ENCODE measurements around the gene CCNE1.

The CCNE1 gene

DNA sequence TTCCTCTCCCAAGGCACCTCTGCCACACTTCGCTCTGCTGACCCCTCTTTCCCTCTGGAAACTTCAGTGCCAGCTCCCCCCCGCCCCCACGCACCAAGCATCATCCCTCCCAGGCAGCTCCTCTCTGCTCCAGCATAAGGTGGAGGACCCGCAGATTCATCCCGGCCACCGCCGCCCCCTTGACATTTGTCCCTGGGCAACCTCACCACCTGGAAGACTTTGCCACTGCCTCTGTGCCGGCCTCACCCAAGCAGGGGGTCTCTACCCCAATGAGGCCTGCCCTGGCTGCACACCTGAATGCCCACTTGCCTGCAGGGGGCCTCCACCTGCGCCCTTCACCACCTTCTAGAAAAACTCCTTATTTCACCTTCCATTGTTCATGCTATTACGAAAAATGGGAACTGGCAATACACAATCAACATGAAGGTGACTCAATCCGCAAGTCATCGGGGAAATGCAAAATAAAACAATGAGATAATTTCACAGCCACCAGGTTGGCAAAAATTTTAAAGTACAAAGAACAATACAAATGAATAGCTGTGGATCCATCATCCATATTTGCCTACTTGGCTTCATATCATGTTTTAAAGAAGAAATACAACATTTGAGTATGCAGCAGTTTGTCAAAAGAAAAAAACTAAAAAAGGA, 21.9 kb downstream of the CCNE1 start:
- Histone ChIP-seq H3K36me3 (ENCODE audit: control insufficient read depth in 2 of 2, insufficient read depth in 2 of 2, low read length in 2 of 2) (no peaks in the 10 kb centered on the region), H3K27ac (ENCODE audit: low read depth in 2 of 2, low read length in 2 of 2) (no peak overlapping the region), H3K4me3 (ENCODE audit: low read length in 2 of 2) (no peak overlapping the region), H3K4me1 (ENCODE audit: control insufficient read depth in 2 of 2, insufficient read depth in 2 of 2, low read length in 2 of 2) (peaks cover 0 to 4% of the 10 kb centered on the region in 2 donors), H3K9me3 (ENCODE audit: control insufficient read depth in 2 of 2, low read length in 2 of 2) (no peaks in the 10 kb centered on the region), H3K9ac (ENCODE audit: low read depth in 1 of 2, low read length in 2 of 2) (no peak overlapping the region), H3K27me3 (ENCODE audit: control insufficient read depth in 2 of 2, insufficient read depth in 2 of 2, low read length in 2 of 2) (peaks cover 0 to 3% of the 10 kb centered on the region in 2 donors)

DNA sequence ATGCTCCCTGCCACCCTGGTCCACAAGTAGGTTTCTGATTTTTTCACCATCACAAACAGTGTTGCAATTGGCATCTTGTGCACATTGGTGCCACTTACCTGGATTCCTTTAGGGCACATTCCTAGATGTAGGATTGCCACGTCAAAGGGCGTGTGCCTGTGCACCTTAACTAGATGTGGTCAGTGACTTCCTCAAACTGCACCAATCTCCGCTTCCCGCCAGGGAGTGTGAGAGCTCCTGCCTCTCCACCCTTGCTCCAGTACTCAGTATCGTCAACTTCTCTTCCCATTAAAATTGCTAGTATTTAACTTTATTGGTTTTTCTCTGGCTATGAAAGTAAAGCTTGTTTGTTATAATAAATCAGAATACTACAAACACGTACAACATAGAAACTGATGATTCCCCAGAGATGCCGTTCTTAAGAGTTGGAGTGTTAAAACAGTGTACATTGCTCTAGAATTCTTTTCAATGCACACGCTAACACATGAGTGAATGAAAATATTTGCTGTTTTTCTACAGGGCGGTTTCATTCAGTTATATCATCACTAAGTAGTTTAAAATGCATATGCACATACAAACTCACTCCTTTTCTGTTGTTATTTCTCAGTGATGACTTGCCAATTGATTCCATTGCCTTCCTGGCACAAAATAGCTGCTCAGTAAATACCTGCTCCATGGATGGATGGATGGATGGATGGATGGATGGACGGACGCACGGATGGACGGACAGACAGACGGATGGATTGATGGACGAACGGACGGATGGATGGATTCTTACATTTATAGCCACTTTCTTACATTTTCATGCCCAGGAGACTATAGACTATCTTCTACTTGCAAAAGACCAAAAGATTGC, 23.4 kb downstream of the CCNE1 start:
- H3K36me3 ChIP-seq (ENCODE audit: control insufficient read depth in 2 of 2, insufficient read depth in 2 of 2, low read length in 2 of 2) = no peaks in the 10 kb centered on the region
- no peak overlapping the region for H3K4me3 ChIP-seq (ENCODE audit: low read length in 2 of 2)
- H3K4me1 ChIP-seq (ENCODE audit: control insufficient read depth in 2 of 2, insufficient read depth in 2 of 2, low read length in 2 of 2) = peaks cover 0 to 4% of the 10 kb centered on the region in 2 donors
- peaks cover 0 to 3% of the 10 kb centered on the region in 2 donors for H3K27me3 ChIP-seq (ENCODE audit: control insufficient read depth in 2 of 2, insufficient read depth in 2 of 2, low read length in 2 of 2)
- no peaks in the 10 kb centered on the region for H3K9me3 ChIP-seq (ENCODE audit: control insufficient read depth in 2 of 2, low read length in 2 of 2)
- H3K27ac ChIP-seq (ENCODE audit: low read depth in 2 of 2, low read length in 2 of 2) = no peak overlapping the region
- no peak overlapping the region for H3K9ac ChIP-seq (ENCODE audit: low read depth in 1 of 2, low read length in 2 of 2)

DNA sequence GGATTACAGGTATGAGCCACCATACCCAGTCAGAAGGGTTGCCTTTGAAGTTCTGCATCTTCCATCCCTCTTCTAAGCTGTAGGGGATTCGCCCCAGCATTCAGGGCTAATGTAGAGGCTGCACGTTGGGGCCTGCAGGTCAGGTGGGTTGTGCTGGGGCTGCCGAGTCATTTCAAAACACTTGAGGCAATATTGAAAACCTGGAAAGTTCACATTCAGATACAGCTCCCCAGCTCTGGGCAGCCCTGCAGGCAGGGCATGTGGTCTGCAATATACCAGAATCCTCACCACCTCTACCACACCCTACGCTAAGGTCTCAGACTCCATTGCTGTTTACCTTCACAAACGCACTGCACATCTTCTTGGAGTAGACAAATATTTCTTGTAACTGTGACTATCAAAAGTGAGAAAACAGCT, 24.6 kb downstream of the CCNE1 start:
- H3K27ac ChIP-seq (ENCODE audit: low read depth in 2 of 2, low read length in 2 of 2) = no peak overlapping the region
- H3K9ac ChIP-seq (ENCODE audit: low read depth in 1 of 2, low read length in 2 of 2) = no peak overlapping the region
- H3K36me3 ChIP-seq (ENCODE audit: control insufficient read depth in 2 of 2, insufficient read depth in 2 of 2, low read length in 2 of 2) = no peaks in the 10 kb centered on the region
- peaks cover 0 to 4% of the 10 kb centered on the region in 2 donors for H3K4me1 ChIP-seq (ENCODE audit: control insufficient read depth in 2 of 2, insufficient read depth in 2 of 2, low read length in 2 of 2)
- H3K9me3 ChIP-seq (ENCODE audit: control insufficient read depth in 2 of 2, low read length in 2 of 2) = no peaks in the 10 kb centered on the region
- peaks cover 0 to 2% of the 10 kb centered on the region in 2 donors for H3K27me3 ChIP-seq (ENCODE audit: control insufficient read depth in 2 of 2, insufficient read depth in 2 of 2, low read length in 2 of 2)
- no peak overlapping the region for H3K4me3 ChIP-seq (ENCODE audit: low read length in 2 of 2)

DNA sequence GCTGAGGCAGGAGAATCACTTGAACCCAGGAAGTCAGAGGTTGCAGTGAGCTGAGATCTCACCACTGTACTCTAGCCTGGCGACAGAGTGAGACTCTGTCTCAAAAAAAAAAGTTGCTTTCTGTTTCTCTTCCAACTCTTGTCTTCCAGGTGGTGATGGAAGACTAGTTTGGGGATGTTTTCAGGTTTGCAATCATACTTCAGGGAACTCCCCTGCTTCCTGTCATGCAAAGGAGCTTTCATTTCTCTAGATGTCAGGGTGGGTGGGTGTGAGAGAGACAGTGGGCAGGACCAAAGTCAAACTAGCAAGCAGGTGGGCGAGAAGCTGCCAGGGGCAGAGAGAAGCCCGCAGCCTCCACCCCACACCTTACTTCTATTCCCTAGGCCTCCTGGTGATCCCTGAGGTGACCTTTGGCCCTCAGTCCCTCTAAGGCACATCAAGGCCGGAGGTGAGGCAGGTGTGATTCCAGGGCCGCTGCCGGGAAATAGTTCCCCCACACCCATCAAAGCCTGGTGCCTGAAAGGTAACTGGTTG, 25.7 kb downstream of the CCNE1 start:
- H3K36me3 ChIP-seq (ENCODE audit: control insufficient read depth in 2 of 2, insufficient read depth in 2 of 2, low read length in 2 of 2) = no peaks in the 10 kb centered on the region
- H3K27me3 ChIP-seq (ENCODE audit: control insufficient read depth in 2 of 2, insufficient read depth in 2 of 2, low read length in 2 of 2) = no peaks in the 10 kb centered on the region
- no peak overlapping the region for H3K9ac ChIP-seq (ENCODE audit: low read depth in 1 of 2, low read length in 2 of 2)
- no peak overlapping the region for H3K4me3 ChIP-seq (ENCODE audit: low read length in 2 of 2)
- peaks cover 0 to 4% of the 10 kb centered on the region in 2 donors for H3K4me1 ChIP-seq (ENCODE audit: control insufficient read depth in 2 of 2, insufficient read depth in 2 of 2, low read length in 2 of 2)
- H3K9me3 ChIP-seq (ENCODE audit: control insufficient read depth in 2 of 2, low read length in 2 of 2) = no peaks in the 10 kb centered on the region
- H3K27ac ChIP-seq (ENCODE audit: low read depth in 2 of 2, low read length in 2 of 2) = peak overlapping the region in 1 of 2 donors; percentile 16

DNA sequence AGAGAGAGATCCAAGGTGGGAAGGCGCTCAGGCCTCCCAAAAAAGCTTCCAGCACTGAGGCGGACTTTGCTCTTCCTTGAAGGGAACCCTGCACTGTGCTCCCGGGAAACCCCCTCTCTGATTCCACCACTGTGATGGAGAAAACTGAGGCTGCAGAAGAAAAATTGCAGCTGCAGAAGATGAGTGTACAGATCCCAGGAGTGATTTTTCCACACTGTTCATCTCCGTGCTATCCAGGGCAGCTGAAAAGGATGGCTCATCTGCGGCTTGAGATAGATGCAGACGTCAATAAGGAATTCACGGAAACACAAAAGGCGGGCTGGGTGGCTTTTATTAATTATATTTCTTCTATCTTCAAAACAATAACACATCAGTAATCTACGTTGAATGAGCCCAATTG, 26.2 kb downstream of the CCNE1 start:
- peaks cover 1 to 4% of the 10 kb centered on the region in 2 donors for H3K4me1 ChIP-seq (ENCODE audit: control insufficient read depth in 2 of 2, insufficient read depth in 2 of 2, low read length in 2 of 2)
- H3K9me3 ChIP-seq (ENCODE audit: control insufficient read depth in 2 of 2, low read length in 2 of 2) = no peaks in the 10 kb centered on the region
- H3K36me3 ChIP-seq (ENCODE audit: control insufficient read depth in 2 of 2, insufficient read depth in 2 of 2, low read length in 2 of 2) = no peaks in the 10 kb centered on the region
- H3K4me3 ChIP-seq (ENCODE audit: low read length in 2 of 2) = no peak overlapping the region
- no peaks in the 10 kb centered on the region for H3K27me3 ChIP-seq (ENCODE audit: control insufficient read depth in 2 of 2, insufficient read depth in 2 of 2, low read length in 2 of 2)
- peak overlapping the region in 1 of 2 donors; percentile 16 for H3K27ac ChIP-seq (ENCODE audit: low read depth in 2 of 2, low read length in 2 of 2)
- H3K9ac ChIP-seq (ENCODE audit: low read depth in 1 of 2, low read length in 2 of 2) = no peak overlapping the region

DNA sequence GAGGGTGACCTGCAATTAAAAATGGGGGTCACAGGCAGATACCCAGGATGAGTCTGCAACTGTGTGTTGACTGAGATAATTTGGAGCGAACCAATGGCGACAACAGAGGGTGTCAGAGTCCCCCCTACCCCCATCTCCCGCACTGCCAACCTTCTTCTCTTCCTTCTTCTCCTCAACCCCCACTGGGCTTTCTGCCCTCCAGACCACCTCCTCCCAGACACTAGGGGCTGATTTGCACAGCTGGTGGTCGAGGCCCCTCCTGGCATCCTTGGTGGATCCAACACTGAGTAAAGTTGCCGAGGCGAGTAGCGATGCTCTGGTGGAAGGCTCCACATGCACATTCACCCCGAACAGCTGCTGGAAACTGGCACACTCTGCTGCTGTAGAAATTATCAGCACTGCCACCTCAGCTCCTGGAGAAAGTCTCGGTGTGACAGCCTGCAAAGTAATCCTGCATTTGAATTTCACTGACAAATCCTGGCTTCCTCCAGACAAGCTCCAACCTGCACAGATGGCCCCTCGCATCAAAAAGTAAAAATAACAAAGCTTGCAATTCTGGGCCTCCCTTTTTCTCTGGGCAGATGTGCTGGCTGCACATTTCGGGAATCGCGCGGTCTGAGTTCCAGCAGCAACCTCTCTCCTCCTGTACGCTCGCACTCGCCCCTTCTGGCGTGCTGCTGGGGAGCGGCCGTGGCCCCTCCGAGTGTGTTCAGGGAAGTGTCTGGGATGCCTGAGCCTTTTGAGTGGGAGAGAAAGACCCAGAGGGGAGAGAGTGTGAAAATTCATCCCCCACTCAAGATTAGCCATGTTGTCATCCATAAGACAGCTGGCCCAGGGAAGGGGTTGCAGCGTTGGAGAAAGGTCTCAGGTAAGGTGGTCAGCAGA, 28.5 kb downstream of the CCNE1 start:
- Histone ChIP-seq H3K27ac (ENCODE audit: low read depth in 2 of 2, low read length in 2 of 2) (no peak overlapping the region), H3K4me1 (ENCODE audit: control insufficient read depth in 2 of 2, insufficient read depth in 2 of 2, low read length in 2 of 2) (peaks cover 13 to 14% of the 10 kb centered on the region in 2 donors), H3K36me3 (ENCODE audit: control insufficient read depth in 2 of 2, insufficient read depth in 2 of 2, low read length in 2 of 2) (no peaks in the 10 kb centered on the region), H3K9me3 (ENCODE audit: control insufficient read depth in 2 of 2, low read length in 2 of 2) (no peaks in the 10 kb centered on the region), H3K9ac (ENCODE audit: low read depth in 1 of 2, low read length in 2 of 2) (no peak overlapping the region), H3K27me3 (ENCODE audit: control insufficient read depth in 2 of 2, insufficient read depth in 2 of 2, low read length in 2 of 2) (peaks cover 0 to 3% of the 10 kb centered on the region in 2 donors), H3K4me3 (ENCODE audit: low read length in 2 of 2) (no peak overlapping the region)

DNA sequence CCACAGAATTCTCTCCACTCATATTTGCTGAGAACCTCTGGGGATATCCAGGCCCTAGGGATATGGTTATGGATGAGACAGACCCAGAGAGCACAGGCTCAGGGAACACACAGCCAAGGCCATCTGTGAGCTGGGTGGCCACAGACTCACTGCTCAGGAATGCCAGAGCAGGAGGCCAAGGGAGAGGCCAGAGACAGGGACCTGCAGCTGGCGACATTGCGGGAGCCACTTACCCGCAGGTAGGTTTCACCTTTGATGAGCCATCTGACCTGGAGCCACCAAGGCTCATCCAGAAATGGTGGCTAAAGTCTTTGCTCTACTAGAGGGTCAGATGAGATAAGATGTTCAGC, 29.4 kb downstream of the CCNE1 start:
- Histone ChIP-seq H3K9me3 (ENCODE audit: control insufficient read depth in 2 of 2, low read length in 2 of 2) (no peaks in the 10 kb centered on the region), H3K4me1 (ENCODE audit: control insufficient read depth in 2 of 2, insufficient read depth in 2 of 2, low read length in 2 of 2) (peaks cover 19 to 21% of the 10 kb centered on the region in 2 donors), H3K36me3 (ENCODE audit: control insufficient read depth in 2 of 2, insufficient read depth in 2 of 2, low read length in 2 of 2) (no peaks in the 10 kb centered on the region), H3K27me3 (ENCODE audit: control insufficient read depth in 2 of 2, insufficient read depth in 2 of 2, low read length in 2 of 2) (peaks cover 0 to 3% of the 10 kb centered on the region in 2 donors), H3K9ac (ENCODE audit: low read depth in 1 of 2, low read length in 2 of 2) (no peak overlapping the region), H3K27ac (ENCODE audit: low read depth in 2 of 2, low read length in 2 of 2) (no peak overlapping the region), H3K4me3 (ENCODE audit: low read length in 2 of 2) (no peak overlapping the region)

DNA sequence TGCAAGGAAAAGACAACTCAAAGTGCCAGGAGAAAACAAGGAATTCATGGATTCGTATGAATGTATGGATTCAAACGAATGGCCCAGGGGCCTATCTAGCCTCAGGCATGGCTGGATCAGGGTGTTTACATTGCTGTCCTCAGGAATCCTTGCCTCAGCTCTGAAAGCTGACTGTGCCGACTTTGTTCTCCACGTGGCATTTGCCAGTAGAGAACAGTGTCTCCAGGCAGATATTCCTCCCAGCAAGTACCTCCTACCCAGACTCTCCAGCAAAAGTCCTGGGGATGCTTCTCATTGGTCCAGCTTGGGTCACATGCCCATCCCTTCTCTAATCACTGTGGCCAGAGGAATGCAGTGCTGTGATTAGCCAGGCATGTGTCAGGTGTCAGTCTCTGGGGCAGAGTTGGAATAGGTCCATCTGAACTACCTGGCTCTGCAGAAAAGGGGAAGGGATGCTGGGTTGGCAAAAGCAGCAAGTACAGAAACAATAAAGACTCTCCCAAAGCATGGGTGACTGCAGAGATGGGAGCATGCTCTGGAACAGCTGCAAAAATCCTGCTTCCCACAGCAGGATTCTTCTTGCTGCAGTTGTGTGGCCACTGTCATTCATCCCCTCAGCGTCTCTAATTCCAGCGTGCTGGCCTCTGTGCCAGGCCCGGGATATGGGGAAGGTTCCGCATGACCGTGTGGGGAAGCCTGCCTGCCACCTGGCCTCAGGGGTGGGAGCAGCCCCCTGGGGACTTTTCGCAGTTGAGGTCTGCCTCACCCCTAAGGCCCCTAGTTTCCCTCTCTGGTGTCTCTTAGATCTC, 30.0 kb downstream of the CCNE1 start:
- no peak overlapping the region for H3K4me3 ChIP-seq (ENCODE audit: low read length in 2 of 2)
- peaks cover 0 to 3% of the 10 kb centered on the region in 2 donors for H3K27me3 ChIP-seq (ENCODE audit: control insufficient read depth in 2 of 2, insufficient read depth in 2 of 2, low read length in 2 of 2)
- H3K36me3 ChIP-seq (ENCODE audit: control insufficient read depth in 2 of 2, insufficient read depth in 2 of 2, low read length in 2 of 2) = no peaks in the 10 kb centered on the region
- no peak overlapping the region for H3K9ac ChIP-seq (ENCODE audit: low read depth in 1 of 2, low read length in 2 of 2)
- H3K9me3 ChIP-seq (ENCODE audit: control insufficient read depth in 2 of 2, low read length in 2 of 2) = no peaks in the 10 kb centered on the region
- H3K4me1 ChIP-seq (ENCODE audit: control insufficient read depth in 2 of 2, insufficient read depth in 2 of 2, low read length in 2 of 2) = peaks cover 19 to 21% of the 10 kb centered on the region in 2 donors
- H3K27ac ChIP-seq (ENCODE audit: low read depth in 2 of 2, low read length in 2 of 2) = no peak overlapping the region

DNA sequence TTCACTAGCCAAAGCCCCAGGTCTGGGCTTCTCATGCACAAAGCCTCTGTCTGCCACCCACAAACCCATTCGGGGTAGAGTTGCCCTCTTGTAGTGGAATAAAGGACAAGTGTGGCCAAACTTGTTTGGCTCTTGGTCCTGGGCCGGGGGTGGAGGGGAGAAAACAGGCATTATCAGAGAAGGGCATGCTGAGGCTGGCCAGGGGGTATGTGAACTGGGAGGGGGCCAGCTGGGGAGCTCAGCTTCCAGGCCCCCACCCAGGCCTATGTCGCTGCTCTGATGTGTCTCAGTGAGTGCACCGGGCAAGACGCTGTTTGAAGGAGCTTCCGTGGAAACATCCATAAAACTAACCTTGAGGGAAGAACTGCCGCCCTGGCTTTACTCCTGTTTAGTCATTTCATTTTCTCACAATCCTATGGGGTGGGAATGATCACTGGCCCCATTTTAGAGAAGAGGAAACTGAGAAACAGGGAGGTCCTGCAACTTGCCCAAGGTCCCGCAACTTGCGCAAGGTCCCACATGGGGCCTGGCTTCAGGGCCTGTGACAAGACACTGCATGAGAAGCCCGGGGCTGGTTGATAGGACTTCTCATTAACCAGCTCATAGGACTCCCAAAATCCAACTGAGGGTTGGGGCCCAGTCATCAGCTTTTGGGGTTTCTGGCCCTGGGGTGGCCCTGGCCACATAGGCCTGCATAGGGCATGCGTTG, 30.8 kb downstream of the CCNE1 start:
- peak overlapping the region; percentile 14 to 47 for H3K9ac ChIP-seq (ENCODE audit: low read depth in 1 of 2, low read length in 2 of 2)
- no peaks in the 10 kb centered on the region for H3K9me3 ChIP-seq (ENCODE audit: control insufficient read depth in 2 of 2, low read length in 2 of 2)
- H3K4me3 ChIP-seq (ENCODE audit: low read length in 2 of 2) = peak overlapping the region; percentile 46 to 68
- no peak overlapping the region for H3K27ac ChIP-seq (ENCODE audit: low read depth in 2 of 2, low read length in 2 of 2)
- H3K36me3 ChIP-seq (ENCODE audit: control insufficient read depth in 2 of 2, insufficient read depth in 2 of 2, low read length in 2 of 2) = no peaks in the 10 kb centered on the region
- peaks cover 19 to 21% of the 10 kb centered on the region in 2 donors for H3K4me1 ChIP-seq (ENCODE audit: control insufficient read depth in 2 of 2, insufficient read depth in 2 of 2, low read length in 2 of 2)
- H3K27me3 ChIP-seq (ENCODE audit: control insufficient read depth in 2 of 2, insufficient read depth in 2 of 2, low read length in 2 of 2) = peaks cover 0 to 3% of the 10 kb centered on the region in 2 donors

All from mucosa of rectum (tissue), 2 donors.